Retinal pigment epithelial cell (primary cell): ENCODE data around the gene TCF7.

Source experiments
- DNase-seq: peaks from one replicate; pipeline ENCODE4 v3.0.0-alpha.2; 2010; ENCODE audit warnings: low read depth
- H3K4me3 ChIP-seq: 2 replicates; pipeline ENCODE4 v1.5.1; 2011; ENCODE audit warnings: mild to moderate bottlenecking, low read length, control low read depth, moderate library complexity
- CTCF ChIP-seq: conservative IDR thresholded peaks from 2 replicates; pipeline ENCODE4 v1.5.1; 2011; ENCODE audit warnings: low read depth, low read length, control low read depth, inconsistent platforms

The TCF7 gene

GRCh38 chr5:134119720-134120119 is 5.2 kb downstream of the TCF7 start:
- H3K4me3 ChIP-seq: no peak overlapping the region
- DNase-seq: no peak
- TF ChIP-seq CTCF: no peak

GRCh38 chr5:134120386-134121138 is 6.1 kb downstream of the TCF7 start:
- no peak for DNase-seq
- TF ChIP-seq CTCF: no peak
- no peak overlapping the region for H3K4me3 ChIP-seq

- no peak overlapping the region for H3K4me3 ChIP-seq
- no peak for TF ChIP-seq CTCF
- DNase-seq: no peak
Measured at GRCh38 chr5:134122530-134122929, 8.0 kb downstream of the TCF7 start.

- no peak overlapping the region for H3K4me3 ChIP-seq
- no peak for DNase-seq
- no peak for TF ChIP-seq CTCF
Measured at GRCh38 chr5:134123360-134123759, 8.9 kb downstream of the TCF7 start.

- DNase-seq: no peak
- no peak overlapping the region for H3K4me3 ChIP-seq
- TF ChIP-seq CTCF: no peak
Measured at GRCh38 chr5:134124289-134125038, 10.0 kb downstream of the TCF7 start.

GRCh38 chr5:134125039-134126015 is 10.8 kb downstream of the TCF7 start:
- peak; percentile 78 for DNase-seq
- TF ChIP-seq CTCF: no peak
- no peak overlapping the region for H3K4me3 ChIP-seq
